Measurements from ENCODE around the gene PAQR7. TPM values are rescaled to one million over a fixed set of nuclear protein-coding genes. Genes with fewer than 3 reads are reported as not detected.

PAQR7 gene
- total RNA-seq, 1 experiment from 2014 or later, result 4.4 TPM

- Mint-ChIP-seq H3K4me3 (ENCODE audit: unreplicated experiment) (no peak overlapping the region), H3K27ac (ENCODE audit: low read depth, unreplicated experiment) (no peak overlapping the region), H3K36me3 (ENCODE audit: insufficient read depth, unreplicated experiment) (peaks cover 6% of the 10 kb centered on the region), H3K27me3 (ENCODE audit: insufficient read depth, unreplicated experiment) (no peaks in the 10 kb centered on the region), H3K9me3 (ENCODE audit: unreplicated experiment) (no peaks in the 10 kb centered on the region), H3K4me1 (ENCODE audit: insufficient read depth, unreplicated experiment) (peaks cover 11% of the 10 kb centered on the region)
- intact Hi-C loops (cut with micrococcal nuclease), result no loop called here
- DNase-seq (ENCODE audit: unreplicated experiment), result no peak
- ChIA-PET POLR2A (interaction anchor here (6.9 kb wide), 1 partner anchor 11 kb away, joined by 83 read pairs; no protein-coding TSS in a partner anchor), CTCF (interaction anchor here (0.6 kb wide), 1 partner anchor 15 kb away, joined by 3 read pairs; no protein-coding TSS in a partner anchor)
- BruUV-seq (replicated peaks), result no TSS peak
- TF ChIP-seq CTCF (IDR thresholded peaks at IDR 0.05; ENCODE audit: unreplicated experiment), result no peak
Observed at GRCh38 chr1:25879675-25880074, 4.2 kb upstream of the PAQR7 start.

GRCh38 chr1:25878690-25879089 lies 3.2 kb upstream of the PAQR7 start:
- H3K27ac Mint-ChIP-seq (ENCODE audit: low read depth, unreplicated experiment), result no peak overlapping the region
- no peak for TF ChIP-seq CTCF (IDR thresholded peaks at IDR 0.05; ENCODE audit: unreplicated experiment)
- no peak overlapping the region for H3K4me3 Mint-ChIP-seq (ENCODE audit: unreplicated experiment)
- POLR2A ChIA-PET, result interaction anchor here (6.9 kb wide), 1 partner anchor 12 kb away, joined by 83 read pairs; no protein-coding TSS in a partner anchor
- CTCF ChIA-PET, result interaction anchor here (0.6 kb wide), 1 partner anchor 12 kb away, joined by 3 read pairs; no protein-coding TSS in a partner anchor
- no peaks in the 10 kb centered on the region for H3K9me3 Mint-ChIP-seq (ENCODE audit: unreplicated experiment)
- H3K36me3 Mint-ChIP-seq (ENCODE audit: insufficient read depth, unreplicated experiment), result peaks cover 6% of the 10 kb centered on the region
- H3K27me3 Mint-ChIP-seq (ENCODE audit: insufficient read depth, unreplicated experiment), result no peaks in the 10 kb centered on the region
- peaks cover 11% of the 10 kb centered on the region for H3K4me1 Mint-ChIP-seq (ENCODE audit: insufficient read depth, unreplicated experiment)
- intact Hi-C loops (cut with micrococcal nuclease), result no loop called here
- no peak for DNase-seq (ENCODE audit: unreplicated experiment)
- no TSS peak for BruUV-seq (replicated peaks)

GRCh38 chr1:25877155-25877554 lies 1.6 kb upstream of the PAQR7 start:
- POLR2A ChIA-PET, result interaction anchor here (0.5 to 6.9 kb wide), 3 partner anchors 13 to 528 kb away, joined by 3 to 83 read pairs (median 6); no protein-coding TSS in a partner anchor

GRCh38 chr1:25876693-25877077 lies 1.2 kb upstream of the PAQR7 start:
- no TSS peak for BruUV-seq (replicated peaks)
- Mint-ChIP-seq H3K4me1 (ENCODE audit: insufficient read depth, unreplicated experiment) (peaks cover 14% of the 10 kb centered on the region), H3K9me3 (ENCODE audit: unreplicated experiment) (no peaks in the 10 kb centered on the region), H3K27me3 (ENCODE audit: insufficient read depth, unreplicated experiment) (no peaks in the 10 kb centered on the region), H3K4me3 (ENCODE audit: unreplicated experiment) (no peak overlapping the region), H3K36me3 (ENCODE audit: insufficient read depth, unreplicated experiment) (peaks cover 3% of the 10 kb centered on the region), H3K27ac (ENCODE audit: low read depth, unreplicated experiment) (no peak overlapping the region)
- intact Hi-C loops (cut with micrococcal nuclease), result no loop called here
- ChIA-PET CTCF (no interaction called here), POLR2A (interaction anchor here (2.3 to 6.9 kb wide), 2 partner anchors 14 to 18 kb away, joined by 6 to 83 read pairs; no protein-coding TSS in a partner anchor)
- DNase-seq (ENCODE audit: unreplicated experiment), result no peak
- TF ChIP-seq CTCF (IDR thresholded peaks at IDR 0.05; ENCODE audit: unreplicated experiment), result no peak

More at GRCh38 chr1:25877155-25877554, 1.6 kb upstream of the PAQR7 start:
- no peak for TF ChIP-seq CTCF (IDR thresholded peaks at IDR 0.05; ENCODE audit: unreplicated experiment)
- no TSS peak for BruUV-seq (replicated peaks)
- DNase-seq (ENCODE audit: unreplicated experiment), result no peak
- Mint-ChIP-seq H3K4me3 (ENCODE audit: unreplicated experiment) (no peak overlapping the region), H3K27ac (ENCODE audit: low read depth, unreplicated experiment) (no peak overlapping the region), H3K4me1 (ENCODE audit: insufficient read depth, unreplicated experiment) (peaks cover 11% of the 10 kb centered on the region), H3K36me3 (ENCODE audit: insufficient read depth, unreplicated experiment) (peaks cover 6% of the 10 kb centered on the region), H3K9me3 (ENCODE audit: unreplicated experiment) (no peaks in the 10 kb centered on the region), H3K27me3 (ENCODE audit: insufficient read depth, unreplicated experiment) (no peaks in the 10 kb centered on the region)
- CTCF ChIA-PET, result interaction anchor here (0.9 kb wide), 1 partner anchor 19 kb away, joined by 3 read pairs; no protein-coding TSS in a partner anchor
- intact Hi-C loops (cut with micrococcal nuclease), result no loop called here

All from MCF 10A (cell line).